HUES6 (cell line): ENCODE results near the gene WASHC2A.
"Not testable (repeated sequence)": the region's sequence is repeated elsewhere in the genome, so short reads cannot be mapped to it uniquely, and the experiment has no call there.

Source experiments
- H3K27ac ChIP-seq: 2 replicates; pipeline ENCODE4 v1.7.0; 2013; ENCODE audit warnings: low read depth, mild to moderate bottlenecking, low read length, inconsistent platforms
- H3K27me3 ChIP-seq: 2 replicates; pipeline ENCODE4 v1.6.1; 2013; ENCODE audit warnings: low read length; ENCODE audit not compliant: control insufficient read depth, insufficient read depth
- H3K36me3 ChIP-seq: 2 replicates; pipeline ENCODE4 v1.6.1; 2013; ENCODE audit warnings: low read length; ENCODE audit not compliant: control insufficient read depth, insufficient read depth
- H3K4me1 ChIP-seq: 2 replicates; pipeline ENCODE4 v1.6.1; 2013; ENCODE audit warnings: low read length; ENCODE audit not compliant: control insufficient read depth, insufficient read depth
- H3K4me3 ChIP-seq: 2 replicates; pipeline ENCODE4 v1.5.1; 2013; ENCODE audit warnings: low read depth, low read length
- H3K9ac ChIP-seq: one replicate; pipeline ENCODE4 v1.6.1; 2013; ENCODE audit warnings: mild to moderate bottlenecking, low read length
- H3K9me3 ChIP-seq: 2 replicates; pipeline ENCODE4 v1.6.1; 2013; ENCODE audit warnings: low read depth, low read length; ENCODE audit not compliant: control insufficient read depth, insufficient read depth

Gene WASHC2A

GRCh38 chr10:50067546-50068351 is at the start of gene WASHC2A:
TSS of gene WASHC2A (plus strand) at chr10:50067954. CDS start at chr10:50068006, 52 bp downstream.
- H3K9ac ChIP-seq = peak within 1 kb of the TSS; percentile 52
- not testable (repeated sequence) for H3K9me3 ChIP-seq, H3K27me3 ChIP-seq, H3K4me1 ChIP-seq, H3K27ac ChIP-seq, H3K36me3 ChIP-seq
- peak within 1 kb of the TSS; percentile 64 for H3K4me3 ChIP-seq

- H3K36me3 ChIP-seq, H3K27ac ChIP-seq, H3K9me3 ChIP-seq: not testable (repeated sequence)
Observed at GRCh38 chr10:50019279-50019678, 48.5 kb upstream of the WASHC2A start.

DNA sequence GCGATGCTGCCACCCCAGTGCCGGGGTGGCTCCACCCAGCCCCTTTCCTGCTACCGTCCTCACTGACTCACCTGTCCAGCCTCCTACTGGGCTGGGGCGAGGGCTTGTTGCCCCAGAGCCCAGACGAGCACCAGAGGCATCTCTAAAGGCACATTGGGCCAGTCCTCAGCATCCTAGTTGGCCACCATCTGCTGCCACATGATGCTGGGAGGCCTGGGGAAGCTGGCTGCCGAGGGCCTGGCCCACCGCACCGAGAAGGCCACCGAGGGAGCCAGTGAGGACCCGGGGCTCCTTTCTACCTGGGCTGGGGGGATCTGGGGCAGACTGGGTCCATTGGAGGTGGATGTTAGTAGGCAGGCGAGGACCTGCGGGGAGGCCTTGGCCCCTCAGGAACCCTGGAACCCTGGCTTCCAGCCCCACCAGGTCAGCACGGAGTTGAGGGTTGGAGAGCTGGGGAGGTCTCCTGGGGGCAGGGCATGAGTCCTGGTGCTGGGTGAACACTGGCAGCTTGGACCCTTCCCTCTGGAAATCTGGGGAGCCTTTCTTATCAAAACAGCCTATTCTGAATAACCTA is 47.2 kb upstream of the WASHC2A start:
- H3K9me3 ChIP-seq, H3K9ac ChIP-seq, H3K27ac ChIP-seq, H3K27me3 ChIP-seq, H3K4me1 ChIP-seq, H3K36me3 ChIP-seq, H3K4me3 ChIP-seq: not testable (repeated sequence)

More at GRCh38 chr10:50019279-50019678, 48.5 kb upstream of the WASHC2A start:
- H3K9ac ChIP-seq, H3K4me3 ChIP-seq, H3K4me1 ChIP-seq, H3K27me3 ChIP-seq: not testable (repeated sequence)

DNA sequence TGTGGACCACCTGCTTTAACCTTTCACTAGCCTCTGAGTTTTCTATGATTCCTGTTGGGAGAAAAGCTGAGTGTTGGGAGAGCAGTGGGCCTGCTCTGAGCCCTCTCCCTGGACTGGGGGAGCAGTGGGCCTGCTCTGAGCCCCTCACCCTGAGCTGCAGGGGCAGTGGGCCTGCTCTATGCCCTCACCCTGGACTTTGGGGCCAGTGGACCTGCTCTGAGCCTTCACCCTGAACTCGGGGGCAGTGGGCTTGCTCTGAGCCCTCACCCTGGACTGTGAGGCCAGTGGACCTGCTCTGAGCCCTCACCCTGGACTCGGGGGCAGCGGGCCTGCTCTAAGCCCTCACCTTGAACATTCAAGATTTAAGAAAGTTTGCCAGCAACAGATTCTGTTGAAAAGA is 46.1 kb upstream of the WASHC2A start:
- H3K4me3 ChIP-seq = no peak overlapping the region
- no peaks in the 10 kb centered on the region; the same call in 1 of the 2 replicates for H3K27me3 ChIP-seq
- no peak overlapping the region for H3K27ac ChIP-seq
- H3K36me3 ChIP-seq = no peaks in the 10 kb centered on the region
- H3K9ac ChIP-seq = no peak overlapping the region
- H3K9me3 ChIP-seq = no peaks in the 10 kb centered on the region
- H3K4me1 ChIP-seq = no peaks in the 10 kb centered on the region

DNA sequence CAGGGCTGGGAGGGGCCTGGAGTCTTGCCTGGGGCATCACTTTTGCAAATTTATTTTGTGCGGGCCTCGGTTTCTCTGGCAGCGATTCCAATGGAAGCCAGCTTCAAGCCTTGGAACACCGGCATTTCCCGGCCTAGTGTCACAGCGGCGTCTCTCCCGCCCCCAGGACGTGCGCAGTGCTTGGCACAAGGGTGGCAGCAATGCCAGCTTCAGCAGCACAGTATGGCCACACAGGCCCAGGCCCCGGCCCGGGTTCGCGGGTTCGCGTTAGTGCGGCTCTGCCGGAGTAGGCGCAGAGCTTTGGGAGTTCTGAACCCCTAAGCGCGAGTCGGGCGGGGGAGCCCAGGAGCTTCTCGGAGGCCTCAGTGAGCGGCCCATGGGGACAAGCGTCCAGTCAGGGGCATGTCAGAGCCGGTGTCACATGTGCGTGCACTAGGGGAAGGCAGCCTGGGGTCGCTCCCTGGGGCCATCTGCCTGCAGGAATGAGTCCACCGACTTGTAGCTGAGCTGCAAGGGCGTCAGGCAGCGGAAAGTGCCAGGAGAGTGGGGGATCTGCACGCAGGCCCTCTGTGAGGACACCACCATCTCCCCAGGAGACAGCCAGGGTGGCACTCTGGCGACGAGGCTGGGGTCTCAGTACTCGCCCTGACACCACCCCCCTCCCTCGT is 42.9 kb upstream of the WASHC2A start:
- H3K9me3 ChIP-seq, H3K9ac ChIP-seq, H3K27me3 ChIP-seq, H3K36me3 ChIP-seq, H3K4me3 ChIP-seq, H3K4me1 ChIP-seq, H3K27ac ChIP-seq: not testable (repeated sequence)

DNA sequence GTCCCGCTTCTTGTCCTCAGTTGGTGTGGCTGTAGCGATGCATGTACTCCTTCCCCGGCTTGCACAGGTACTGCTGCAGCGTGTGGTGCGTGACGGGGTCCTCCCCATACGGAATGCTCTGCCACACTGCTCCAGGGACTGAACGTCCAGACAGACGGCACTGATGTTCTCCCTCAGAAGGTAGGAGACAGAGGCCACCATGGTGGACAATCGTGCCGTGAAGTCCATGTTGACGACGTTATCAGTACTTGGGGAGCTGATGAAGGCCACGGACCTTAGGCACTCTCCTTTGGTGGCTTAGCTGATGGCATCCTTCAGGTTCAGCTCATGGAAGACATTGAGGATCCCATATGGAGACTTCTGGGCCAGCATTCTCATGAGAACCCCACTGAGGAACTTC is 42.1 kb upstream of the WASHC2A start:
- Histone ChIP-seq H3K27ac (no peak overlapping the region), H3K4me3 (no peak overlapping the region), H3K4me1 (no peaks in the 10 kb centered on the region), H3K9ac (no peak overlapping the region), H3K36me3 (no peaks in the 10 kb centered on the region), H3K27me3 (no peaks in the 10 kb centered on the region; the same call in 1 of the 2 replicates), H3K9me3 (no peaks in the 10 kb centered on the region)

DNA sequence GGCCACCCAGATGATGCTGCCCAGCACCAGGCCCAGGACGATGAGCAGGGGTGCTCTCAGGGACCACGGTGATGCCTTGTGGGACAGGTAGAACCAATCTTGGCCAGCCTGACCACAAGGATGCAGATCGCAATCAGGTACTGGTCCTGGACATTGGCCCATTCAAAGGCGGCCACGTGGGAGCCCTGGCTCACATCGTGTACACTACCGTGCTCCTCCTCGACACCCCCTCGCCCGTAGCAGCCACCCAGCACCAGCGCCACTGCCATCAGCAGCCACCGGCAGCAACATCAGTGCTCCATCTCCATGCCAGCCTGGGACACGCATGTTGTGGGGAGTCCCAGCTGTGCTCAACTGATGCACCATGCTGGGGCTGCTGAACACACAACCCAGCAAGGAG is 40.6 kb upstream of the WASHC2A start:
- Histone ChIP-seq H3K27me3 (no peaks in the 10 kb centered on the region; the same call in 1 of the 2 replicates), H3K4me1 (no peaks in the 10 kb centered on the region), H3K27ac (no peak overlapping the region), H3K9ac (no peak overlapping the region), H3K9me3 (no peaks in the 10 kb centered on the region), H3K4me3 (no peak overlapping the region), H3K36me3 (no peaks in the 10 kb centered on the region)

- Histone ChIP-seq H3K4me3 (no peak overlapping the region), H3K27me3 (no peaks in the 10 kb centered on the region), H3K36me3 (no peaks in the 10 kb centered on the region), H3K9ac (no peak overlapping the region), H3K4me1 (no peaks in the 10 kb centered on the region; the same call in 1 of the 2 replicates), H3K9me3 (no peaks in the 10 kb centered on the region), H3K27ac (no peak overlapping the region)
Observed at GRCh38 chr10:50033481-50033880, 34.3 kb upstream of the WASHC2A start.

- H3K4me3 ChIP-seq, H3K4me1 ChIP-seq, H3K27ac ChIP-seq, H3K9me3 ChIP-seq, H3K9ac ChIP-seq, H3K27me3 ChIP-seq, H3K36me3 ChIP-seq: not testable (repeated sequence)
Observed at GRCh38 chr10:50035337-50035736, 32.4 kb upstream of the WASHC2A start.

GRCh38 chr10:50044941-50045664 is 22.7 kb upstream of the WASHC2A start:
- no peaks in the 10 kb centered on the region for H3K4me1 ChIP-seq
- no peak overlapping the region for H3K4me3 ChIP-seq
- H3K27ac ChIP-seq = no peak overlapping the region
- H3K27me3 ChIP-seq = no peaks in the 10 kb centered on the region
- no peaks in the 10 kb centered on the region for H3K36me3 ChIP-seq
- H3K9me3 ChIP-seq = no peaks in the 10 kb centered on the region
- H3K9ac ChIP-seq = no peak overlapping the region

- not testable (repeated sequence) for H3K4me3 ChIP-seq, H3K9ac ChIP-seq, H3K27me3 ChIP-seq, H3K9me3 ChIP-seq, H3K27ac ChIP-seq, H3K36me3 ChIP-seq, H3K4me1 ChIP-seq
Observed at GRCh38 chr10:50046457-50046856, 21.3 kb upstream of the WASHC2A start.
